Panc1 (cell line): Measurements from ENCODE around the gene HYLS1. TPM values are rescaled to one million over a fixed set of nuclear protein-coding genes. Genes with fewer than 3 reads are reported as not detected.

ENCODE experiments used
- ATAC-seq: fragments of 200-7000 bp; cut with Tn5 transposase; 2 replicates; pipeline ENCODE4 v1.9.1; 2020; ENCODE audit warnings: mild to moderate bottlenecking, moderate library complexity
- BruUV-seq: library from RNA; stranded (reverse); fragments of 400-500 nt; replicated peaks from 2 replicates; lab custom pipeline; 2021; lab: Mats Ljungman, UMichigan
- CTCF ChIA-PET: fragments of 300-600 bp; sonication (Branson Sonifier 250); formaldehyde crosslinking; loops from one replicate; lab custom pipeline; 2022; ENCODE audit warnings: antibody characterized with exemption; lab: Charles Lee
- POLR2A ChIA-PET: fragments of 300-600 bp; sonication (Branson Sonifier 250); formaldehyde crosslinking; loops from one replicate; lab custom pipeline; 2022; ENCODE audit warnings: antibody characterized with exemption; lab: Charles Lee
- DNase-seq: peaks from one replicate; pipeline ENCODE4 v3.0.0-alpha.2; 2010; ENCODE audit warnings: low read depth, low spot score
- H3K27ac ChIP-seq: 2 replicates; pipeline ENCODE4 v1.5.1; 2011; ENCODE audit warnings: mild to moderate bottlenecking, low read length, inconsistent platforms
- H3K27me3 ChIP-seq: fragments of 200-500 bp; sonication (Bioruptor generic); 2 replicates; pipeline ENCODE4 v1.6.0; 2014; ENCODE audit warnings: low read length, inconsistent platforms; ENCODE audit not compliant: control insufficient read depth, insufficient read depth
- H3K36me3 ChIP-seq: fragments of 200-500 bp; sonication (Bioruptor generic); 2 replicates; pipeline ENCODE4 v1.5.1; 2014; ENCODE audit warnings: inconsistent platforms, mild to moderate bottlenecking, low read length, moderate library complexity; ENCODE audit not compliant: control insufficient read depth, insufficient read depth
- H3K4me1 ChIP-seq: 2 replicates; pipeline ENCODE4 v1.5.1; 2011; ENCODE audit warnings: inconsistent platforms, mild to moderate bottlenecking, low read length, moderate library complexity; ENCODE audit not compliant: control insufficient read depth, insufficient read depth
- H3K4me3 ChIP-seq, 2 experiments: 2 replicates each; pipeline ENCODE4 v1.5.1; 2011 to 2012; ENCODE audit warnings: low read depth in 2 of 2, low read length in 2 of 2, mild to moderate bottlenecking in 2 of 2, inconsistent platforms in 1 of 2, moderate library complexity in 1 of 2
- H3K9me3 ChIP-seq: fragments of 200-500 bp; sonication (Bioruptor generic); 2 replicates; pipeline ENCODE4 v1.5.1; 2014; ENCODE audit warnings: low read depth, mild to moderate bottlenecking, inconsistent platforms, low read length, moderate library complexity; ENCODE audit not compliant: control insufficient read depth, insufficient read depth
- POLR2AphosphoS5 ChIP-seq: IDR thresholded peaks from 2 replicates; pipeline ENCODE4 v1.6.1; 2012; ENCODE audit warnings: mild to moderate bottlenecking, low read depth, low read length, moderate library complexity
- SIN3A ChIP-seq: IDR thresholded peaks from 2 replicates; pipeline ENCODE4 v1.6.1; 2012; ENCODE audit warnings: low read depth, mild to moderate bottlenecking, low read length, moderate library complexity, borderline replicate concordance; ENCODE audit not compliant: insufficient read depth
- TCF7L2 ChIP-seq: IDR thresholded peaks from 2 replicates; pipeline ENCODE4 v1.6.1; 2011; ENCODE audit warnings: mild to moderate bottlenecking, low read depth, low read length, inconsistent platforms
- in situ Hi-C: cut with HindIII; loops from 2 replicates; pipeline ENCODE4 v1.10.0; 2016; ENCODE audit warnings: low sequenced_read_pairs, low pct_unique_long_range_greater_than_20kb
- intact Hi-C: fragments of 100-400 bp; cut with micrococcal nuclease; formaldehyde crosslinking; loops from one replicate; pipeline ENCODE4 v1.10.0; 2022; ENCODE audit not compliant: unreplicated experiment
- total RNA-seq: library from RNA; stranded (reverse); gene quantifications from one replicate; pipeline ENCODE4 v1.2.1, GENCODE V29; 2021; ENCODE audit not compliant: unreplicated experiment
- TF ChIP-seq, protein P1 (sequence below): fragments of 450-650 bp; IDR thresholded peaks from 2 replicates; pipeline ENCODE4 v1.5.1; 2017; ENCODE audit warnings: mild to moderate bottlenecking
- TF ChIP-seq, protein P2 (sequence below), 2 experiments: IDR thresholded peaks; 2 replicates each; pipeline ENCODE4 v1.6.1; 2011 to 2012; ENCODE audit warnings: low read depth in 2 of 2, control low read depth in 1 of 2, low read length in 1 of 2, mild to moderate bottlenecking in 1 of 2, moderate library complexity in 1 of 2; ENCODE audit not compliant: insufficient read depth in 1 of 2

The HYLS1 gene
- total RNA-seq, 1 experiment from 2014 or later: 32.2 TPM

DNA sequence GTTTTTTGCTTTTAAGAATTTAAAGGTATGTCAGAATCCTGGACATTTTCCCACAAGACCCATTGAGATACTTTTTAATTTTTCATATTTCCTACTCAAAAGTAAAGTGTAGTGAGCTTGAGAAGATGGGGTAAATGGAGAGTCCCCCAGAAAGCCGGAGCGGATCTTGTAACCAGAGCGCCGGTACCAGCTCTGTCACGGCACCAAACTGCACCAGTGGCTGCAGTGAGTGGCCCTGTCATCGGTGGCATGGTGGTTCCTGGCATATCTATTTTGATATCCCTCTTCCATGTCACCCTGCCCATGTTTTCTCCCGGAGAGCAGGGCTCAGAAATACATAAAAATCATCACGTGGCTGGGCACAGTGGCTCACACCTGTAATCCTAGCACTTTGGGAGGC lies 36.2 kb downstream of the HYLS1 start:
- DNase-seq (no peak), ATAC-seq (no peak)
- BruUV-seq: no TSS peak
- TF ChIP-seq, protein P1, sequence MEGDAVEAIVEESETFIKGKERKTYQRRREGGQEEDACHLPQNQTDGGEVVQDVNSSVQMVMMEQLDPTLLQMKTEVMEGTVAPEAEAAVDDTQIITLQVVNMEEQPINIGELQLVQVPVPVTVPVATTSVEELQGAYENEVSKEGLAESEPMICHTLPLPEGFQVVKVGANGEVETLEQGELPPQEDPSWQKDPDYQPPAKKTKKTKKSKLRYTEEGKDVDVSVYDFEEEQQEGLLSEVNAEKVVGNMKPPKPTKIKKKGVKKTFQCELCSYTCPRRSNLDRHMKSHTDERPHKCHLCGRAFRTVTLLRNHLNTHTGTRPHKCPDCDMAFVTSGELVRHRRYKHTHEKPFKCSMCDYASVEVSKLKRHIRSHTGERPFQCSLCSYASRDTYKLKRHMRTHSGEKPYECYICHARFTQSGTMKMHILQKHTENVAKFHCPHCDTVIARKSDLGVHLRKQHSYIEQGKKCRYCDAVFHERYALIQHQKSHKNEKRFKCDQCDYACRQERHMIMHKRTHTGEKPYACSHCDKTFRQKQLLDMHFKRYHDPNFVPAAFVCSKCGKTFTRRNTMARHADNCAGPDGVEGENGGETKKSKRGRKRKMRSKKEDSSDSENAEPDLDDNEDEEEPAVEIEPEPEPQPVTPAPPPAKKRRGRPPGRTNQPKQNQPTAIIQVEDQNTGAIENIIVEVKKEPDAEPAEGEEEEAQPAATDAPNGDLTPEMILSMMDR: no peak
- TF ChIP-seq, protein P2, sequence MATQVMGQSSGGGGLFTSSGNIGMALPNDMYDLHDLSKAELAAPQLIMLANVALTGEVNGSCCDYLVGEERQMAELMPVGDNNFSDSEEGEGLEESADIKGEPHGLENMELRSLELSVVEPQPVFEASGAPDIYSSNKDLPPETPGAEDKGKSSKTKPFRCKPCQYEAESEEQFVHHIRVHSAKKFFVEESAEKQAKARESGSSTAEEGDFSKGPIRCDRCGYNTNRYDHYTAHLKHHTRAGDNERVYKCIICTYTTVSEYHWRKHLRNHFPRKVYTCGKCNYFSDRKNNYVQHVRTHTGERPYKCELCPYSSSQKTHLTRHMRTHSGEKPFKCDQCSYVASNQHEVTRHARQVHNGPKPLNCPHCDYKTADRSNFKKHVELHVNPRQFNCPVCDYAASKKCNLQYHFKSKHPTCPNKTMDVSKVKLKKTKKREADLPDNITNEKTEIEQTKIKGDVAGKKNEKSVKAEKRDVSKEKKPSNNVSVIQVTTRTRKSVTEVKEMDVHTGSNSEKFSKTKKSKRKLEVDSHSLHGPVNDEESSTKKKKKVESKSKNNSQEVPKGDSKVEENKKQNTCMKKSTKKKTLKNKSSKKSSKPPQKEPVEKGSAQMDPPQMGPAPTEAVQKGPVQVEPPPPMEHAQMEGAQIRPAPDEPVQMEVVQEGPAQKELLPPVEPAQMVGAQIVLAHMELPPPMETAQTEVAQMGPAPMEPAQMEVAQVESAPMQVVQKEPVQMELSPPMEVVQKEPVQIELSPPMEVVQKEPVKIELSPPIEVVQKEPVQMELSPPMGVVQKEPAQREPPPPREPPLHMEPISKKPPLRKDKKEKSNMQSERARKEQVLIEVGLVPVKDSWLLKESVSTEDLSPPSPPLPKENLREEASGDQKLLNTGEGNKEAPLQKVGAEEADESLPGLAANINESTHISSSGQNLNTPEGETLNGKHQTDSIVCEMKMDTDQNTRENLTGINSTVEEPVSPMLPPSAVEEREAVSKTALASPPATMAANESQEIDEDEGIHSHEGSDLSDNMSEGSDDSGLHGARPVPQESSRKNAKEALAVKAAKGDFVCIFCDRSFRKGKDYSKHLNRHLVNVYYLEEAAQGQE (IDR thresholded peaks at IDR 0.05; ENCODE audit: insufficient read depth in 1 of 2, low read depth in 2 of 2, low read length in 1 of 2): no peak
- no peak for TF ChIP-seq POLR2AphosphoS5
- TF ChIP-seq SIN3A: no peak
- no peak for TF ChIP-seq TCF7L2
- Histone ChIP-seq H3K27me3 (peaks cover 12% of the 10 kb centered on the region; the same call in 1 of the 2 replicates), H3K36me3 (no peaks in the 10 kb centered on the region), H3K27ac (no peak overlapping the region), H3K4me3 (no peak overlapping the region), H3K9me3 (no peaks in the 10 kb centered on the region), H3K4me1 (no peaks in the 10 kb centered on the region)
- intact Hi-C loops: loop anchor here (1.0 to 2.0 kb wide), 2 partner anchors 137 to 271 kb away; no protein-coding TSS in a partner anchor
- ChIA-PET POLR2A (interaction anchor here (0.7 kb wide), 1 partner anchor 261 kb away, joined by 5 read pairs; no protein-coding TSS in a partner anchor), CTCF (interaction anchor here (0.7 to 0.9 kb wide), 2 partner anchors 9 to 19 kb away, joined by 3 read pairs; no protein-coding TSS in a partner anchor)
- in situ Hi-C loops: loop anchor here (25.0 kb wide), 1 partner anchor 164 kb away; no protein-coding TSS in a partner anchor

DNA sequence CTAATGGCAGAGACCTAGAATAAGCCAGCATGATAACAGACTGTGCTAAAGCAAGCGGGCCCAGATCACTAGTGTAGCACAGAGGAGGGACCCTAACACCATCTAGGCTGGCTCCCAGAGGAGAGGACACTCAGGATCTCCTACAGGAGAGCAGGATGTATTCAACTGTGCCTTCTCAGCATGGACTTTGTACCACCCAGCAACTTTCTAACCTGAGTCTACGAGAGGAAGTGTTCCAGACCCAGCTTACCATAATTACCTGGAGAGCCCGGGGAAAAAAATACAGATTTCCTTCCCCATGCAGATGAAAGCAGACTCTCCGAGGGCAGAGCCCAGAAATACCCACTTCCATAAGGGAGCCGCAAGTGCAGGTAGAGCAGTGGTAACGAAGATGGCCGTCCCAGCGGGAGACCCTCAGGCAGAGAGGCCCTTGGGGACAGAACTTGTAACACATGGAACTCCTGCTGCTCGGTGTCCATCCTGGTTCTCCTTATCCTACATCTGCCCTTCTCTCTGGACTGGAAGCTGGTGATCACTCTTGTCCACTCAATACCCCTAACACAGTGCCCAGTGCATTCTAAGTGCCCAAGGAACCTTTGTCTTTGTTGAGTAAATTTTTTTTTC lies 37.0 kb downstream of the HYLS1 start:
- H3K9me3 ChIP-seq: no peaks in the 10 kb centered on the region
- no peaks in the 10 kb centered on the region for H3K4me1 ChIP-seq
- ChIA-PET CTCF (no interaction called here), POLR2A (no interaction called here)
- no peak for DNase-seq
- ATAC-seq: no peak
- intact Hi-C loops: no loop called here
- no peak overlapping the region for H3K4me3 ChIP-seq
- peaks cover 12% of the 10 kb centered on the region; the same call in 1 of the 2 replicates for H3K27me3 ChIP-seq
- H3K36me3 ChIP-seq: no peaks in the 10 kb centered on the region
- in situ Hi-C loops: loop anchor here (25.0 kb wide), 2 partner anchors 163 to 288 kb away; partner anchors contain the start of genes FAM118B and RPUSD4
- H3K27ac ChIP-seq: no peak overlapping the region
- BruUV-seq: no TSS peak
- TF ChIP-seq TCF7L2 (no peak), SIN3A (no peak), POLR2AphosphoS5 (no peak)
- TF ChIP-seq, protein P2 (IDR thresholded peaks at IDR 0.05; ENCODE audit: insufficient read depth in 1 of 2, low read depth in 2 of 2, low read length in 1 of 2): no peak
- TF ChIP-seq, protein P1: no peak
